Right ventricle myocardium inferior (tissue), 1 donor: ENCODE results near the gene DCAF6. TPM values are rescaled to one million over a fixed set of nuclear protein-coding genes. Genes with fewer than 3 reads are reported as not detected.
"Not testable (repeated sequence)": the region's sequence is repeated elsewhere in the genome, so short reads cannot be mapped to it uniquely, and the experiment has no call there.

Source experiments
- ATAC-seq: fragments of 200-7000 bp; cut with Tn5 transposase; one replicate; pipeline ENCODE4 v1.9.1; 2020; ENCODE audit warnings: mild to moderate bottlenecking, moderate library complexity
- DNase-seq: peaks from one replicate; pipeline ENCODE4 v3.0.0; 2021; ENCODE audit errors: missing footprints
- intact Hi-C: fragments of 100-400 bp; cut with DNase I; formaldehyde crosslinking; loops from one replicate; pipeline ENCODE4 v1.11.0; 2022
- total RNA-seq: library from RNA; stranded (reverse); fragmentation: NEBNext Ultra II Directional; extraction: Animal tissue kit (Norgen Biotek cat#: 25700); gene quantifications from one replicate; pipeline ENCODE4 v1.2.1, GENCODE V29; 2021
- donor health status: DM: no; HTN: yes; CAD: no; lungs with severe emphysema.

The DCAF6 gene
- total RNA-seq, 1 donor from 2014 or later, result 231 TPM

DNA sequence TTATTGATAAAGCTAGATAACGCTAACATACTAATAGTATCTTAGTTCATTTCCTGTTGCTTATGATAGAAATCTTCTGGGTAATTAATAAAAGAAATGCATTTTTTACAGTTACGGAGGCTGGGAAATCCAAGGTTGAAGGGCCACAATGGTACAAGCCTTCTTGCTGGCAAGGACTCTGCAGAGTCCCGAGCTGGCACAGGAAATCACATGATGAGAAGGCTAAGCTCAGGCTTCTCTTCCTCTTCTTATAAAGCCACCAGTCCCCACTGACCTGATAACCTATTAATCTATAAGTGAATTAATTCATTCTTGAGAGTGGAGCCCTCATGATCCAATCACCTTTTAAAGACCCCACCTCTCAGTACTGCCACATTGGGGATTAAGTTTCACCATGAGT lies 117.6 kb downstream of the DCAF6 start:
- no peak for DNase-seq
- intact Hi-C loops, result no loop called here
- ATAC-seq, result peak; percentile 41

DNA sequence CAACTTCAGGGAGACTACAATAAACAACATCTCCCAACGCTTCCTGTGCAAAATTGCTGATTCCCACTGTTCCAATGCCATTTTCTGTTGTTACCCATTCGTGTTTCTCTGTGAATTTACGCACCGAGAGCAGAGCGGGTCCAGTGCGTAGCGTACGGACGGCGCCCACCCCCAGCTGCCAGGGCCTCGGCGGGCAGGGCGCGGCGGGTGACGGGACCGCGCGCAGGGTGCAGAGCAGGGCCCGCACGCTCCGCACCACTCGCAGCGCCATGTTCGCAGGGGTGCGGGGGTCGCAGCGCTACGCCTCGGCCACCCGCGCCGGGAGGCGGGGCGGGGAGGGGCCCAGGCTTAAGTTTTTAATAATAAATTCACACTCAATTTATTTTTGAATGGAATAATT lies 119.7 kb downstream of the DCAF6 start:
- peak; percentile 63 for ATAC-seq
- intact Hi-C loops, result loop anchor here (1.0 kb wide), 1 partner anchor 9 kb away; no protein-coding TSS in a partner anchor
- DNase-seq, result not testable (repeated sequence)

DNA sequence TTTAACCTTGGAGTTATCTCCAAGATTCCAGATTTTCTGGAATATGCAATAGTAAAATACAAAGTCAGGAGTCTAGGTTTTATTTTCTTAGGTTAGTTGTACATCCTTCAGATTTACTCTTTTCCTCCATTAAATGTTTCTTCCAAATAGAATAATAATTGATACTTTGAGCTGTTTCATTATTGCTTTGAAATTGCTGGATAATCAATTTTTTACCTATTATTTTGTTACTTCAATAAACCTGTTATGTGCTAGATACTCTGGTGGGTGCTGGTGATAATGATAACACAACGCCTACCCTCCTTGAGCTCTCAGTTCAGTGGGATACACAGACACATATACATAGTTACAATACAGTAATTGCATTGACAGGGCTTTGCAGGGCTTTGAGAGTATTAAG lies 120.9 kb downstream of the DCAF6 start:
- DNase-seq (no peak), ATAC-seq (no peak)
- intact Hi-C loops, result no loop called here

DNA sequence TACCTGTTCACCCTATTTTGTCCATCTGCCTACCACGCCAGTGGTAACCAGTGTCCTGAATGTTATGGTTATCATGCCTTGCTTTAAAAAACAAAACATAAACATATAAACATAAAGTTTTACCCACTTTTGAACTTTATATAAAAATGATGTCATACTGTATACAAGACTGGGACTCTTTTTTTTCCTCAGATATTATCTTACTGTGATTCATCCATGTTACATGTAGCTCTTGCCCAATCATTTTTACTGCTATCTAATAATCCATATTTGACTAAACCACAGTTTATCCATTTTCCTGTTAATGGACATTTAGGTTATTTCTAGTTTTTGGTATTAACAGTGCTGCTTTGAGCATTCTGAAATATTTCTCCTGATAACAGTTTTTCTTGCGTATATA lies 121.4 kb downstream of the DCAF6 start:
- intact Hi-C loops, result no loop called here
- ATAC-seq, result no peak
- no peak for DNase-seq

DNA sequence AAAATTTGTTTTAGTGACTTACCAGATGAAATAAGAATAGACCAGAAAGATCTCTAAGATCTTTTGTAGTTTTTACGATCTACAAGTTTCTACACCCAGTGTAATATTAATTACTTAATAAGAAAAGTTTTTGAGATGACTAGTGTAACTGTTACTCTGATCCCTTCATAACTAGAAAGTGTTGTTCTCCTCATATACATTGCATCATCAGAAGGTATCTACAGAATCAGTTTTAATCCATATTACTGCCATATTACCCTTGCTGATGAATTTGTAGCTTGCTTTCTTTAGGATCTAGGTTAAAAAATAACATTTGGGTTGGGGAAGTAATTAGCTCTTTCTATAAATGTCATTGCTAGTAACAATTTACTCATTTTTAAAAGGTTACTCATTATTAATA lies 127.7 kb downstream of the DCAF6 start:
- no peak for ATAC-seq
- intact Hi-C loops, result no loop called here
- DNase-seq, result no peak

DNA sequence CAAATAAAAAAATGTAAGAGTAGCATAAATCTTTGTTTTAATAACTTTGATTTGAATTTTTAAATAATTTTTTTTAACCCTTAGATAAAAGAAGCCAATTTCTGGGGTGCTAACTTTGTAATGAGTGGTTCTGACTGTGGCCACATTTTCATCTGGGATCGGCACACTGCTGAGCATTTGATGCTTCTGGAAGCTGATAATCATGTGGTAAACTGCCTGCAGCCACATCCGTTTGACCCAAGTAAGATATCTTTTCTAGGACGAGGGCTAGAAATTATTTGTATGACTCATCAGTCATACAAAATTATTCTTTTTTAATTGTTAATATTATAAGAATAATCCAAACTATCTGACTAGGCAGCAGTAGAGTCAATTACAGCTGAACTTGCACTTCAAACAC lies 129.0 kb downstream of the DCAF6 start:
- DNase-seq (no peak), ATAC-seq (no peak)
- intact Hi-C loops, result no loop called here

DNA sequence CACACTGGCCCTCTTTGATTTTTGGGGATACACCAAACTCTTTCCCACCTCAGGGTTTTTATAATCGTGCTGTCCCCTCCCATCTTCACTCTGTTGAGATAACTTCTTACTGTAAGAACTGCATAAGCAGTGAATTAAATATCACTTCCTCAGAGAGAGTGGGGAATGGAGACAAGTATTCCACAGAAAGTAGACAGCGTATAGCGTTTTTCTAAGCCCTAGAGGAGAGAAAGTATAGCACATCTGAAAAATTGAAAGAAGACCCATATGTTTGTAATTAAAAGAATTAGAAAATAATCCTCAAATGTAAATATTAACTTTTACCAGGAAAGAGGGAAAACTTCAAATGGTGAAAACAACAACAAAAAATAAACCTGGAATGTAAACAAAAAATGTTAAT lies 132.9 kb downstream of the DCAF6 start:
- DNase-seq, result no peak
- intact Hi-C loops, result no loop called here
- no peak for ATAC-seq

DNA sequence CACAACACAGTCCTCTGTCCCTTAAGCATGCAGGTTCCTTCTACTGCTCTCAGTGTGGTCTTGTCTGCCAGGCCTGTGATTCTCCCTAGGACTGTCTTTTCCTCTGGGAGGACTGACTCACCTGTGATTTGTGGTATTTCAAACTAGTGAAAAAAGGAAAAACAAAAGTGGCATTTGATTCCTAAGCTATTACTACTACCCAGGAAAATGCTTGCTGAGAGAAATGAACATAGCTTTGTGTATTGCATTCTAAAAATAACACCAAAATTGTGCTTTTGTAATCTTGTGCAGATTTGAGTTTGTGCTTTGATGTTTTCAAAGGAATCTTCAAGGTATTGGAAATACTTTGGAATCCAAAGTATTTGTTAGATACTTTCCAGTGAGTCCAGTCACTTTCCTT lies 143.3 kb downstream of the DCAF6 start:
- no peak for ATAC-seq
- intact Hi-C loops, result loop anchor here (10.0 kb wide), 2 partner anchors 145 to 285 kb away; partner anchors contain the start of genes DCAF6 and MPC2

DNA sequence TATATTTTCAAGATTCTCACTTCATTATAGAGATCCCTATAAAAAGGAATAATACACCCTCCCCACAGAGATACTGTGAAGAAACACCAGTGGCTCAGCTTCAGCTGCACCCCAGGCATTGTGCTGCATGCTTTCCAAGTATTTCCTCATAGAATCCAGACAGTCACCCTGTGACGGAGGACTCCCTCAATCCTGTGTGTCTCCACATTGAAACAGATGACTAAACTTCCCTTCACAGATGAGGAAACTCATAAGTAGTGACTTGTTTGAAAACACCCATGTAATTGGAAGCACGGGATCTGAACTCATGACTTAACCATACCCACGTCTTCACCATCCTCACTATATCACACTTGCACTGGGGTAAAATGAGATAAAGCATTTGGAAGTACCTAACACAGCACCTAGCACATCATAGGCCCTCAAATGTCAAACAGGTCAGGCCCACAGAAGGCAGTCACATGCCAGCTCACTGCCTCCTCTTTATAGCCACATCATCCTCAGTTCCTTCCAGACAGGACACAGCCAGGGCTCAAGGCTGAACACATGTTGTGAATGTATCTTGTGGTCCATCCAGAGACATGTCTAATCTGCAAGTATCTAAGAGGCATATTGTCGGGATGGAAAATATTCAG lies 145.0 kb downstream of the DCAF6 start:
- no peak for ATAC-seq
- intact Hi-C loops, result loop anchor here (10.0 kb wide), 2 partner anchors 147 to 287 kb away; partner anchors contain the start of genes DCAF6 and MPC2

More for the DNA sequence above, 143.3 kb downstream of the DCAF6 start:
- DNase-seq, result no peak

DNA sequence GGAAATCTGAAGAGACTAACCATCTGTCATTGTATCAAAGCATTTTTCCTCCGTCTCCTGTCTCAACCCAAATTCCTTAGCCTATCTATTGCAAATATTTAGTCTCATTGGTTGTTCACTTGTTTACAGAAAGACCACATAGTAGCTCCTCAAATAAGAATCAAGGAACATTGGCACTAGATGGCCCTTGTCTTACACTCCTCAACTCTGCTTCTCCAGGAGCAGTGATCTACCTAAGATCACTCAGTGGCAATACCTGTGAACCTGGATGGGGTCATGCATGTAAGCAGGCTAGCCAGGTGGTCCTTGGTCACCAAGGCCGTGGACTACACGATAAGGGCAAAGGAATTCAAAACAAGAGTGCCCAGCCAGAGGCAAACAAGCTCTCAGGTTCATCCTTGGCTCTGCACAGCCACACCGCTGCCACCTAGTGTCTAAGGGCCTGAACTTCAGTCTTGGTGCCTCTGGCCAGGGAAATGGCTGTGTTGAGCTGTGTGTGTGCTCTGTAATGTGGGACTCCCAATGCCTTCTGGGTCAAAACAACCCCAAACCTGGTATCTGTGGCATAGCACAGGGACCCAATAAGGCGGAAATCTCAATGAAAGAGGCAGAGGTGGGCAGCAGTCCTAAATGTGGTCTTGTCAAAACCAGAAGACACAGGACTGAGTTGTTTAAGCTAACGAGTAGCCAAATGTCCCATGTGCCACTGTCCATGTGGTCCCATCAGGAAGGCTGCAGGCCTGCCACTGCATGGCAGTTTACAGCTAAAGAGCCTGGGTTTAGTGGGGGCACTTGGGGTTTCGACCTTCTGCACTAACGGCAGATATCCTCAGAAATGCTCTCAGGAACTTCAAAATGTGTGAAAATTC lies 145.8 kb downstream of the DCAF6 start:
- intact Hi-C loops, result loop anchor here (10.0 kb wide), 2 partner anchors 147 to 287 kb away; partner anchors contain the start of genes DCAF6 and MPC2

More for the DNA sequence above, 145.0 kb downstream of the DCAF6 start:
- DNase-seq, result no peak

DNA sequence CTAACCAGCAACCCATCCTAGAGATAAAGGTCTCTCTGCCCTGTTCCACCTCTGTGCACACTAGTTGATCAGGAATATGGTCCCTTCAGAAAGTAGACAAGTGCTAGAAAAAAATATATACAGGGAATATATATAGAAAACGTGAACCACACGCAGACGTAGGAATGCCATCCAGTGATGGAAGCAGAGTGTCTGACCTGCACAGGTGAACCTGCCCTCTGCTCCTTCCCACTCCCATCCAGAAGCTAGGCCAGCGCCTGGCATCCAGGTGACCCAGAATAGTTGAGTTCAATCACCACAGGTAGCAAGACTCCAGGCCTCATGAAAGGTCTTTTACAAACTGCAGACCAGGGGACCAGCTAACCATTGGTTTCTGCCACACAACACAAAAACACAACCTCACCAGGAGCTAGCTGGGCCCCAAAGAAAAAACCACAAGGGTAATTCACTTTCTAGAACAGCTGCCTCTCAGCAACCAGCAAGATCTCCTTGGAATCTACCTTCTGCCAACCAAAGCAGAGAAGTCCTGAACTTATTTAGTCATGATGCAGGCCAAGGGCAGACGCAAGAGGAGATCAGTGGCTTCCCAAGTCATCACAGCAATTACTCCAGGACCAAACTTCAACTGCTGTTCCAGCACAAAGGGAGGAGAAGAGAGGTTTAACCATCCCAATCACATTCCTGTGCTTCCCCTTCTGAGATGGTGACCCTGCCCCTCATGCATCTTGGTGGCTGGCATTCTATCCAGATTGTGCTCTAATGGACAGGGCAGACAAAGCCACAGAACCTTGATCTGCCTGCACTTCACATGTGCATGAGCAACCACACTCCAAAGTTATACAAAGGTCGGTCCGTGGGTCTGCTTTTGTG lies 147.2 kb downstream of the DCAF6 start:
- no peak for ATAC-seq
- intact Hi-C loops, result loop anchor here (2.0 to 10.0 kb wide), 3 partner anchors 53 to 289 kb away; partner anchors contain the start of genes DCAF6, GPR161 and MPC2

More for the DNA sequence above, 145.8 kb downstream of the DCAF6 start:
- peak; percentile 52 for ATAC-seq
- DNase-seq, result peak; percentile 76

DNA sequence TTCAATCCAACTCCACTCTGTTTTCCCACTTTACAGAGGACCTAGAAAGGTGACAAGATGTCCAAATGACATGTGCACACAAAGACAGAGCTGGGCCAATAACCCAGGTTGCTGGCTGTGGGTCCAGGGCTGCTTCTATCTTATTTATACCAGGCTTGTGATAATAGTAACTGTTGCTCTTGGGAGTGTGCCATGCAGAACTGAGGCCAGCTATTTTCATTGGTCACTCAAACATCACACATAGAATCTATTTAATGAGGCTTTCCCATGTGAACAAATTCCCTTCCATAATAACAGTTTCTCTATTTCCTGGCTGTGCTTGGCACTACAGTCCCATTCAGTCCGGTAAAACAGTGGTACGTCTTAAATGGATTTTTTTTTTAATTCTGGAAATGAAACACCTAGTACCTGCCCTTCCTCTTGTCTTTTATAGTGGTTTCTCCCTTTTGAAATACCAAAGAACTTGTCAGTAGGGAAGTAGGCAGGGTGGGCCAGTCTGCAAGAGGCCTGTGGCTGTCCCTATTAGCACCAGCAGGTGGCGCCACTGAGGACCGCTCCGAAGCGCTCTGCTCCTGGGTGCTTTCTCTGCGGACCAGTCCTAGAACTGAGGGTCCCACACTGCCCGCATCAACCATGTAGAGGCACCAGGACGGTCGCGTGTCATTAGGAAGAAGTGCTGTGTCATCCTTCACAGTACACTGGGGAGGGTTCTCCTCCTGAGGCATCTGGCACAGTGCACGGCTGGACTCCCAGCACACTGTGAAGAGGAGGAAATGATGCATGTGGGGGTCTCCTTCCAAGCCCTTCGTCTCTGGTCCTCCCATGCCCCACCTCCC lies 148.1 kb downstream of the DCAF6 start:
- ATAC-seq (peak; percentile 51), DNase-seq (peak; percentile 78)
- intact Hi-C loops, result loop anchor here (2.0 to 10.0 kb wide), 3 partner anchors 52 to 290 kb away; partner anchors contain the start of genes DCAF6, GPR161 and MPC2

More for the DNA sequence above, 147.2 kb downstream of the DCAF6 start:
- DNase-seq, result no peak

DNA sequence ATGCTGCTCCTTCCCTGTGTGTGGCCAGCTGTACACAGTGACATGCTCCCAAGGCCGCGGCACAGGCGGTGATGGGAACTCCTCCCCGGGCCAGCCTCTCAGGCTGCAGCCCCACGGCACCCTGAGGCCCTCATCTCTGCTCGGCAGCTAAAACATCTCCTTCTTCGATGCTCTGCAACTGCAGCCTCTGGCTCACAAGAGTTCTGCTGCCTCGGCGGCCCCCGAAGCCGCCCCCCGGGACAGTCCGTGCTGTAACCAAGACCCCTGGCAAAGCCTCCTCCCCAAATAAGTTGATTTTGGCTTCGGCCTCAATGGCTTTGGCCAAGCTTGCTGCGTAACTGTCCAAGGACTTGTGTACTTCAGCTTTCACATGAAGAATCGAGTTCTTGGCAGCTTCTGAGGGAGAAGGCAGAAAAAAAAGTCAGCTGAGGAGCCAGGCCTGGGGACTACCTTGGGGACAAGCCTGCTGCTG lies 149.0 kb downstream of the DCAF6 start:
- intact Hi-C loops, result loop anchor here (2.0 to 10.0 kb wide), 3 partner anchors 51 to 291 kb away; partner anchors contain the start of genes DCAF6, GPR161 and MPC2
- peak; percentile 87 for DNase-seq
- ATAC-seq, result peak; percentile 81

DNA sequence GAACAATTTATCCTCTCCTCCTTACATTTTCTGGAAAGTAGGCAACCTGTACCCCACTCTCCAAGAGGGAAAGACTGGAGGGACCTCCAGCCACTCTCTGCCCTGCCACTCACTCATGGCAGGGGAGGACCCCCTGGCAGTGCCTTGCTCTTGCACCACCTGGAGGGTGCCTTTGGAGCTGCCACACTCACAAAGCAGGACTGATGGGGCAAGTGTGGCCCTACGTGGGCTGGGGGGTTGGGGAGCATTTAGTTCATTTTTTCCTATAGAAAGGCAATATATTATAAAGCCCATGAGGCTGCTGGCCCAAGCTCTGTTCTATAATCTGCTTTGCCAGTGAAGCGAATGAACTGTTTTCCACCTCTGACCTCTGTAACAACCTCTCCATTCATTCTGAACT lies 150.0 kb downstream of the DCAF6 start:
- intact Hi-C loops, result loop anchor here (10.0 kb wide), 2 partner anchors 152 to 292 kb away; partner anchors contain the start of genes DCAF6 and MPC2
- DNase-seq, result no peak
- no peak for ATAC-seq

DNA sequence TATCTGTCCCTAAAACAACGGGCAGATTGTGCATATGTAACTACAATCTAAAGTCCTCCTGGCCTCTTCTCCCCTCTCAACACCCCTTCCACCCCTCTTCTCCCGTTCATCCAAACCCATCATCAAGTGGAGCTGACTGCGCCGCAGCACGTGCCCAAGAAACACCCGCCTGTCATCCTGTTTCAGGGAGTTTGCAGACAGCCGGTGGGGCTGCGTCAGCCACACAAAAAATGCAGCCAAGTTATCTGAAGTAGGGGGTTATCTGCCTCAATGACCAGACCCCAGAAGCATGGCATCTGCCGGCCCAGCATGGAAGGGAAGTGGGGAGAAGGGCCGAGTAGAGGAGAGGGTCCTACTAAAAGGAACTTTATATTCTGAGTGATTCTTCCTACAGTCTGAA lies 151.2 kb downstream of the DCAF6 start:
- ATAC-seq (no peak), DNase-seq (no peak)
- intact Hi-C loops, result loop anchor here (10.0 kb wide), 2 partner anchors 153 to 293 kb away; partner anchors contain the start of genes DCAF6 and MPC2

DNA sequence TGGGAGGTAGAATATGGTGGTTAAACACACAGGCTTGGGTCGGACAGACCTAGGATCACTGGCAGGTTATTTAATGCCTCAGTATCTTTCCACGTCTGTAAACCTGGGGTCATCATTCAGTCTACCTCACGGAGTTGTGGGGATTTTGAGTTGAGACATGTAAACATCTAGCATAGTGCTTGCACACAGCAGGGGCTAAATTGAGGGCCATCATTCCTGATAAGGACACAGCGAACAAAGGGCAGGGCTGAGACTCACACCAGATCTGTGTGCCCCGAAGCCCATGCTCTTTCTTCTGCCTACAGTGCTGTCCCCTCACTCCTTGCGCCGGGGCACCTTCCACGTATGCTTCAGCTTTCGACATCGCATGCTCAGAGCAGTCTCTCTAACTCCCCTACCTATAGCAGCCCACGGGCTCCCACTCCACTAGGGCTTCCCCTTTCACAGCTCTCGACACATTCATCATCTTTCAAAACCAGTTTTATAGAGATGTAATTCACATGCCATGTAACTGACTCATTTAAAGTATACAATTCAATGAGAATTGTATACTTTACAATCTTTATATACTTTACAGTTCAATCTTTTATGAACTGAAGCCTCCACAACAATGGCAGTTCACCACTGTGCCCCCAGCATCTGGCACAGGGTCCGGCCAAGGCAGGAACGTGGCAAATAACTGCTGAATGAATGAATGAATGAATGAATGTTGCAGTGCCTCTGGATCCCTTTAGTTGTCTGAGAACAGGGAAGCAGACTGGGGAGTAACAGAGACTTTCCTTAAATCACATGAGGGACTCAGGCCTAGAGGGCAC lies 152.2 kb downstream of the DCAF6 start:
- intact Hi-C loops, result loop anchor here (10.0 kb wide), 2 partner anchors 154 to 294 kb away; partner anchors contain the start of genes DCAF6 and MPC2
- no peak for DNase-seq

More for the DNA sequence above, 152.2 kb downstream of the DCAF6 start:
- no peak for ATAC-seq
